GM19438 (cell line): Measurements from ENCODE around the gene TMEM218.

Experiments used
- ATAC-seq: cut with Tn5 transposase; IDR thresholded peaks from one replicate; pipeline ENCODE4 v1.9.1; 2021; ENCODE audit warnings: low read depth; ENCODE audit not compliant: unreplicated experiment

The TMEM218 gene

GRCh38 chr11:125111343-125112207 is at the start of gene TMEM218:
TMEM218 (minus strand) TSS chr11:125111626; CDS start chr11:125102241, 9,385 bp downstream.
- ATAC-seq = peak; percentile 99

DNA sequence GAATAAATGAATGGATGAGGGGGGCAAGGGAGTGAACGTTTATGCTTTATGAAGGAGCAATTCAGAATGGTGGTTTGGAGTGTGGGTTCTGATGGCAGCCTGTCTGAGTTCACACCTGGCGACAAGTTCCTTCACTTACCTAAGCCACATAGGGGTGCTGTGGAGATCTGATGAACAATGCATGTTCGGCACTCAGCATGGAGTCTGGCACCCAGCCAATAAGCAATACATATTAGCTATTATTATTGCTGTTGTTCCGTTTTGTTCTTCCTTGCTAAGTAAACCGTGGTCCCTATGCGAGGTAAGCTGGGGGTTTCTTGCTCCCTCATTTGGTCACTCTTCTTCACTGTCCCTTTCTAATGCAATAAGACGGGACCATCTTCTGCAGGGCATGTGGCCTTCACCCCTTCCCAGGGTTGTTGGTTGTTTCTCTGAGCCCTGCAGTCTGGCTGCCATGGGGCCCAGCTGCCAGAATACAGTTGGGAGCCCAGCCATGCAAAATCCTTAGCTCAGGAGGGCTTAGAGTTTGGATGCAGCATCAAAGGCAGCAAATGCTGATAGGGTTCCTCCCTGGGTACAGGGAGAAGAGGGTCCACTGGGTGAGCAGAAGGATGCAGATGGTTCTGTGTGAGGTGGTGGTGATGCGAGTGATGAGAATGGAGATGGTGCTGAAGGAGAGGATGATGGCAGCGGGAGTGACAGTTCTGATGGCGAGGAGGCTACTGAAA is 46.7 kb upstream of the TMEM218 start:
- ATAC-seq = no peak

DNA sequence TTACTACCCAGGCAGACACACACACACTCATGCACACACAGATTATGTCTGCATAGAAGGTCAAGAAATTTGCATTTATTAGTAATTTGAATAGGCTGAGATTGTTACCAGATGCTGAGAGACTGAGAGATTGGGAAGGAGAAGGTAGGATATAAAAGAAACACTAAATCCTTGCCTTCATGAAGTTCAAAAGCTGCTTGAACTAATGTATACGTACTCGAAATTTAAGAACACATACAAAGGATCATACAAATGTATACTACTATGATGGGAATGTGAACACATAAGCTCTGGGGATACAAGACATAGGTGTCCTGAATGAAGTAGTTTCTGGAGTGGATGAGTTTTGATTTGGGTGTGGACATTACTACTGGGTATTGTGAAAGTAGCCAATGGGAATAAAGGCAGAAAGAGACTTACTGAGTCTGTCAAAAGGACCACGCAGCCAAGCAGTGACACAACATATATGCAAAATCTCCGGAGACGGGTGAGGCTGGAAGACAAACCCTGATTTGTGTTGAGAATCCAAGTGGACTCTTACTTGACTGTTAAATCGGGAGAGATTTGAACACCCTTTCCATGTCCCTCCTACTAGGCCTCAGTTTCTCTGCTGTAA is 45.8 kb upstream of the TMEM218 start:
- ATAC-seq = no peak

GRCh38 chr11:125156346-125157117 is 45.1 kb upstream of the TMEM218 start:
- no peak for ATAC-seq

DNA sequence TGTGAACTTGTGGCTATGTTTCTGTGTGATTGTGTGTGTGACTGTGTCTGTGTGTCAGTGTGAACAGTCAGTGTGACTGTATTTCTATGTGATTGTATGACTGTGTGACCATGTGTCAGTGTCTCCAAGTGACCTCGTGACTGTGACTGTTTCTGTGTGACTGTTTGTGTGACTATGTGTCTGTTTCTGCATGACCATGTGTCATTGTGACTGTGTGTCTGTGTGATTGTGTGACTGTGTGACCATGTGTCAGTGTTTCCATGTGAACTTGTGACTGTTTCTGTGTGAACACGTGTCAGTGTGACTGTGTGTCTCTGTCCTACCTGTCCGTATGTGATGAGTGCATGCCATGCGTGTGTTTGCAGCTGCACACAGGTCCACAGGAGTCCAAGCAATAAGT is 44.3 kb upstream of the TMEM218 start:
- no peak for ATAC-seq

DNA sequence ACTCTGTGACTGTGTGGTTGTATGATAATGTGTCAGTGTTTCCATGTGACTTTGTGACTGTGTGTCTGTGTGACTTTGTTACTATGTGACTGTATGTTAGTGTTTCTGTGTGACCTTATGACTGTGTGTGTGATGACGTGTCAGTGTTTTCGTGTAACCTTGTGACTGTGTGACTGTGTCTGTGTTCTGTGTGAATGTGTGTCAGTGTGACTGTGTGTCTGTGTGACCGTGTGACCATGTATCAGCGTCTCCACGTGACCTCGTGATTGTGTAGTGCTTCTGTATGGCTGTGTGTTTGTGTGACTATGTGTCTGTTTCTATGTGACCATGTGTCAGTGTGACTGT is 43.6 kb upstream of the TMEM218 start:
- ATAC-seq = no peak

DNA sequence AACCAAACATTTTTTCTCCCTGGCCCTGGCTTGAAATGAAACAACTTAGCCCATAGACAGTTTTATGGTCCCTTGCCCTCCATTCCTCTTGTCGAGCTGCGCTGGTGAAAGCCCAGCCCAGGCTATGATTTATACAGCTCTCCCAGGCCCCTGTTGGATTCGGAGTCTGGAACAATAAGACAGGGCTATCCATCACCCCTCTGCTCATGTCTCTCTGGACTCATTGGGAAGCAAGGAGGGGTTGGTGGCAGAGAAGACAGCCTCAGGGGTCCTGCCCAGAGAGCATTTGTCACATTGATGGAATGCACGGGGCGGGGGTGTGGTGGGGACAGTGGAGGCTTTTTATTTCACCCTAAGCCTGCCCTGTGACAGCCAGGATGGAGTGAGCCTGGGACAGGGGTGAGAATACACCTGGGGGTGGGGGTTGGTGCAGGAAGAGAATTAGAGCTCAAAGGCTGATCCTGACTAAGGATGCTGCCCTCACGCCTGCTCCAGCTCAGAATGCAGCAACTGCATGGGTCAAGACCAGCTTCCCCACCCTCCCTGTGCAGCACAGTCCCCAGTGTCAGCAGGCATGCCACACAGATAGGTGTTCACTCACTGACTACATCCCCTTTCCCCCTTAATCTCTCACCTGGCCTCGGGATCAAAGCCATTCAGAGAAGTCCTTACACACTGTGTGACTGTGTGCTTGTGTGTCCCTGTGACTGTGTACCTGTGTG is 43.1 kb upstream of the TMEM218 start:
- ATAC-seq = no peak

GRCh38 chr11:125153837-125154236 is 42.4 kb upstream of the TMEM218 start:
- no peak for ATAC-seq

- ATAC-seq = no peak
Measured at GRCh38 chr11:125148743-125149142, 37.3 kb upstream of the TMEM218 start.

- no peak for ATAC-seq
Measured at GRCh38 chr11:125148011-125148410, 36.6 kb upstream of the TMEM218 start.

GRCh38 chr11:125147280-125147679 is 35.9 kb upstream of the TMEM218 start:
- no peak for ATAC-seq

DNA sequence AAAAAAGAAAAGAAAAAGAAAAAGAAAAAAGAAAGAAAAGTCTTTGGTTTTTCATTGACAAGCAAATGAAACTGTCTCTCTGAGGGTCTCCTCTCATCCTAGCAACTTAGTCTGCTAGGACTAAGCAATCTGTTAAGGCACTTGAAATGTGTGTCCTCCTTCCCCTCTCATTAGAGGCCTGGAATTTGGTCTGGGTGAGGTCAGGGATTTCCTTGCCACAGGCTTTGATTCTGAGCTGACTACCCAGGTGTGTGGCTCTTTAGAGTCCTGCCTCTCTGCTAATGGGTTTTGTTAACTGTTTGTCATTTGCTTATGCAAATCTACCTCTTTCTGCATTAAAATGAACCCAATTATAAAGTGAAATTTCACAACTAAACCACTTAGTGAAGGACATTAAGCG is 34.8 kb upstream of the TMEM218 start:
- ATAC-seq = no peak

DNA sequence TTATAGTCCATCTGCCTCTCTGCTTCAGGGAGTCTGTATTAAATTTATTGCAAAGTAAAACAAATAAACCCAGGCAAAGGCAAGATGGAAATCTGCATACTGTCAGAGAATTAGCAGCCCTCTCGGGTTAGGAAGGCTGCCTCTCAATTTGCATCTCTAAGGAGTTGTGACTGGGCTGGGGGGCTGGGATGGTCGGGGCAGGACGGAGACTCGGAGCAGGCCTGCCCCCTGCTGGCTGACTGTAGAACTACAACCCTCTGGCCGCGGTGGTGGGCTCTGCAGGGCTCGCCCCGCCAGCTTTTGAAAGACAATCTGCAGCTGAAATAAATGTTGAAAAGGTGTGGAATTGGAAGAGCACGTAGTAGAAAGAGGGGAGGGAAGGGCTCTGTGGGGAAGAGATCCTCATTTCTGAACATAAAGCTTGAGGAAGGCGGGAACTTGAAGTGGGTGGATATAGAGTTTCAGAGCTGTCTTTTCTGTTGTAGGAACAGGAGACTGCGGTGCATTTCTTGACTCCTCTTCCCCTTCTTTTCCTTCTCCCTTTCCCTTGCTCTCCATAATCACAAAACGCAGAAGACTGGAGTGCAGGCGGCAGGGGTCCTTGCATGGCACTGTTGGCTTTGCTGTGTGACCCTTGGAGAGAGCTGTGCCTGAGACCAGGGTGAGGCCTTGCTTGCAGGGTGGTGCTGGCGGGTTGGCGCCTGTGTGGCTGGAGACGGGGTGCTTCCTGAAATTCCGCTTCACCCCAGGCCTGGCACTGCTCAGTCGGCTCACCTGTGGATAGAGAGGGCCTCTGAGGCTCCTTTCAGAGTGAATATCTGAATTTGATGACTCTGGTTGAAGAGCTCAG is 30.5 kb upstream of the TMEM218 start:
- peak; percentile 76 for ATAC-seq

DNA sequence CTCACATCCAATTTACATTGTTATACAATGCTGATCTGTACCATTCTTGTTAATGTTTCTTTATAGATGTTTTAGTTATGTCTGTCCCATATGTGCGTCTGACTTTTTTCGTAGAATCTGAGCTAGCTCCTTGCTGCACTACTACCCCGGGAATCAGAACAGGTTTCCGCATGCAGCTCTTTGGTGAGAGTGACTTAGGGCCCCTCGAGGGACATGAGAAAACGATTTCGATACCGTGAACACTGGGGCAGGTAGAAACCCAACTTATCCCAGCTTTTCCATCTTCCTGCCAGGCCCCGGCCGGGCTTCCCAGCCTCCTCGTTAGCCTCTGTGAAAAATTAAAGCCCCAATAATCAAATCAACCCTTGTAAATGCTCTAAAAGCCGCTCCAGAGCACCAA is 29.8 kb upstream of the TMEM218 start:
- ATAC-seq = no peak

- no peak for ATAC-seq
Measured at GRCh38 chr11:125140233-125140632, 28.8 kb upstream of the TMEM218 start.

DNA sequence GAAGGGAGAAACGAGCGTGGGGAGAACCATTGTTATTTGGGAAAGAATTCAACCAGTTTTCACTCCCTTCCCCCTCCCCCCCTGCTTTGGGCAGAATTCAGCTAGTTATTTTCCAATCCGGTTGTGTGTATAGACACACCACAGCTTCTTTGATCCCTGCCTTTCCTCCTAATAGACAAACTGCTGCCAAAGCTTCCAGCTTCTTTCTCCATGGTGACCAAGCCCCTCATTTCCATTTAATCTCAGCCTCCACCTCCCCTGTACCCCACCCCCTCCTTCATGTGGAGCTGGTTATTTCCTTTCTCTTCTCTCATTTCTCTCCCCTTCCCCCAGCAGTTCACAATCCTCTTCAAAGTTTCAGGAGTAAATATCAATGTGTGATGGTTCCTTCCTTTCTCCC is 28.4 kb upstream of the TMEM218 start:
- ATAC-seq = no peak

DNA sequence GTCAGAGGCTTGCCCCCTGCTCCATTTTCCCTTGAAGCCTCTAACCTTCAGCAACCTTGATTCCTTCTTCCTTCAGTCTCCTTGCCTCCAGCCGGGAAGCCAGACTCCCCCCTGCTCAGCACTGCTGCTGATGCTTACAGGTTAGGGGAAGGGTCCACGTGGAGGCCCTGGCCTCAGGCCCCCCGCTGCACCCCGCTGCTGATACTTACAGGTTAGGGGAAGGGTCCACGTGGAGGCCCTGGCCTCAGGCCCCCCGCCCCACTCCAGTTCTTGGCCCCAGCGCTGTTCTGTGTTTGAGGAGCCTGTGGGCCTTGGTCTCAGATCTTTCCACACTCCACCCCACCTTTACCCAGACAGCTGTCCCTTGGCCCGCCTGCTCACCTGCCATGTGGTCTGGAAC is 27.5 kb upstream of the TMEM218 start:
- no peak for ATAC-seq

DNA sequence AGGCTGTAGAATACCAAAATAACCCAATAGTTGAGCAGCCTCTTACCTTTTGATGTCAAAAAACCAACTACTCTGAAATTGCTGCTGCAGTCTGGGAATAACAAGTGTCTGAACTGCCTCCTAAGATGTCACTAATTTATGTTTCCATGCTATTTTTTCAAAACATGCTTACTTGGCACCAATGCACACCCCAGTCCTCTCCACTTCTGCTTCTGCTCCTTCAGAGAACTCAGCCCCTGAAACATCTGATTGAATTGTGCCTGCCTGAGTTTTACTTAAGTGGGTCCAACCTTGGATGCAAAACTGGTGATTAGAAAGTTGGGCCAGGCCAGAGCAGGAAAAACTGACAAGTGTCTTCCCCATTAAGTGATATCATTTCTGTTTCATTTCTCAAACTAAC is 24.6 kb upstream of the TMEM218 start:
- ATAC-seq = no peak

GRCh38 chr11:125132596-125132995 is 21.2 kb upstream of the TMEM218 start:
- no peak for ATAC-seq
